ENCODE results near the gene WNT2B. TPM values are rescaled to one million over a fixed set of nuclear protein-coding genes. Genes with fewer than 3 reads are reported as not detected.

The WNT2B gene
- total and polyA plus RNA-seq, 11 donors, result 0.71 to 16.2 (median 2.0) TPM

GRCh38 chr1:112517646-112518045 lies 8.9 kb downstream of the WNT2B start:
- H3K27me3 ChIP-seq, result no peaks in the 10 kb centered on the region
- 70 to 79% (median 74%) methylated on average over 2 of the region's 2 CpGs for WGBS, 4 donors
- H3K4me1 ChIP-seq, result peaks cover 0 to 28% (median 5%) of the 10 kb centered on the region in 12 donors
- ATAC-seq, result no peak
- no peak for TF ChIP-seq CTCF (IDR thresholded peaks at IDR 0.05)
- no peak for TF ChIP-seq POLR2A (IDR thresholded peaks at IDR 0.05)
- H3K36me3 ChIP-seq, result peaks cover 0 to 5% (median 0%) of the 10 kb centered on the region in 9 donors
- H3K4me3 ChIP-seq, result no peak overlapping the region
- no peaks in the 10 kb centered on the region for H3K9me3 ChIP-seq
- H3K27ac ChIP-seq, result peak overlapping the region in 10 of 12 donors; percentile 5 to 81 (median 36)
- DNase-seq, result no peak
- intact Hi-C loops (cut with DNase I), result loop anchor here in 1 of 10 donors (2.0 kb wide), 1 partner anchor 15 kb away; no protein-coding TSS in a partner anchor

DNA sequence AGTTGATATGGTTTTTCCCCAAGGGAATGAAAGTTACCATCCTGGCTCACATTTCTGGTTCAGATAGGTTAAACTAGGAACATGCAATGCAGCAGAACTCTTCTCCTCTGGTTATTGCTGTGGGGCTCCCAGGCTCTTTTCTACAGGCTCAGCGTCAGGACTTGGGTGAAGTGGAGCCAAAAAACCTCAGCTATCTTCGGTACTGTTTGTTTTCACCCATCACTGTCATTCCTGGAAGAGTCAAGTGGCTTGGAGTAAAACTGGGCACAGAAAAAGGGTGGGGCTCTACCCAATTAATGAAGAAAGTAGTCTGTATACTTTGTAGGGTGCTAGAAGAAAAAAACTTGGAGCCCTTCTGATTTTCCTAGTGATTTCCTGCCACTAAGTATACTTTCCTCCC lies 9.4 kb downstream of the WNT2B start:
- no peak overlapping the region for H3K4me3 ChIP-seq
- peak; percentile 53 to 83 (median 70) for ATAC-seq
- intact Hi-C loops (cut with DNase I), result loop anchor here in 1 of 10 donors (2.0 kb wide), 1 partner anchor 15 kb away; no protein-coding TSS in a partner anchor
- H3K27me3 ChIP-seq, result no peaks in the 10 kb centered on the region
- TF ChIP-seq CTCF (IDR thresholded peaks at IDR 0.05) (no peak), POLR2A (IDR thresholded peaks at IDR 0.05) (no peak)
- H3K36me3 ChIP-seq, result peaks cover 0 to 5% (median 0%) of the 10 kb centered on the region in 9 donors
- H3K27ac ChIP-seq, result peak overlapping the region in 10 of 12 donors; percentile 5 to 81 (median 36)
- peaks cover 0 to 30% (median 5%) of the 10 kb centered on the region in 12 donors for H3K4me1 ChIP-seq
- H3K9me3 ChIP-seq, result no peaks in the 10 kb centered on the region
- DNase-seq, result no peak
- whole genome bisulfite sequencing, 4 donors, result 46 to 59% (median 49%) methylated on average over 2 of the region's 2 CpGs

- DNase-seq (no peak), ATAC-seq (no peak)
- Histone ChIP-seq H3K4me3 (no peak overlapping the region), H3K27me3 (no peaks in the 10 kb centered on the region), H3K36me3 (peaks cover 0 to 11% (median 5%) of the 10 kb centered on the region in 9 donors), H3K27ac (no peak overlapping the region), H3K4me1 (peaks cover 0 to 49% (median 11%) of the 10 kb centered on the region in 12 donors), H3K9me3 (no peaks in the 10 kb centered on the region)
- intact Hi-C loops (cut with DNase I), result no loop called here
- WGBS, 4 donors, result 71 to 84% (median 75%) methylated on average over 9 of the region's 9 CpGs
- TF ChIP-seq POLR2A (IDR thresholded peaks at IDR 0.05) (no peak), CTCF (IDR thresholded peaks at IDR 0.05) (no peak)
These were observed 11.4 kb downstream of the WNT2B start for GRCh38 chr1:112520166-112520565.

GRCh38 chr1:112522621-112523020 lies 13.9 kb downstream of the WNT2B start:
- no peak for DNase-seq
- Histone ChIP-seq H3K9me3 (no peaks in the 10 kb centered on the region), H3K27ac (no peak overlapping the region), H3K4me3 (no peak overlapping the region), H3K27me3 (no peaks in the 10 kb centered on the region), H3K4me1 (peaks cover 0 to 43% (median 7%) of the 10 kb centered on the region in 12 donors), H3K36me3 (peaks cover 0 to 24% (median 21%) of the 10 kb centered on the region in 9 donors)
- WGBS, 4 donors, result 84 to 92% (median 89%) methylated on average over 1 of the region's 1 CpG
- ATAC-seq, result no peak
- TF ChIP-seq POLR2A (IDR thresholded peaks at IDR 0.05) (no peak), CTCF (IDR thresholded peaks at IDR 0.05) (no peak)
- intact Hi-C loops (cut with DNase I), result no loop called here

All from heart left ventricle (tissue), 16 donors.